A549 (cell line): ENCODE results near the gene ZNF511. TPM values are rescaled to one million over a fixed set of nuclear protein-coding genes. Genes with fewer than 3 reads are reported as not detected.

Experiments used
- ATAC-seq, 2 experiments: fragments of 200-7000 bp in 1 of 2; fragments of >200 bp in 1 of 2; cut with Nextera tagmentation in 1 of 2; cut with Tn5 transposase in 1 of 2; 3 replicates each; pipeline versions ENCODE4 v1.8.0 to v1.9.1; 2018 to 2020; ENCODE audit warnings: mild to moderate bottlenecking in 1 of 2, moderate library complexity in 1 of 2
- CTCF ChIA-PET: fragments of 300-600 bp; sonication (Branson Sonifier 250); formaldehyde crosslinking; extraction: SDS; loops from one replicate; lab custom pipeline; 2021; ENCODE audit warnings: antibody characterized with exemption, inconsistent platforms; lab: Yijun Ruan, JAX
- POLR2A ChIA-PET: fragments of 350-600 bp; formaldehyde crosslinking; extraction: SDS; loops from one replicate; lab custom pipeline; 2021; ENCODE audit warnings: antibody characterized with exemption, inconsistent platforms; lab: Yijun Ruan, JAX
- DNase-seq, 2 experiments: peaks; one replicate each; pipeline versions ENCODE4 v3.0.0 to v3.0.0-alpha.2; 2011 to 2016; ENCODE audit warnings: low read depth in 1 of 2, low spot score in 1 of 2
- FAIRE-seq: peaks from 2 replicates; lab custom pipeline; 2011; peaks lifted over from hg19 to GRCh38; lab: Jason Lieb, UNC
- H3K27ac ChIP-seq, 2 experiments: fragments of >200 bp; sonication (Bioruptor Twin); formaldehyde crosslinking; 3 replicates each; pipeline ENCODE4 v1.5.1; 2016 to 2017
- H3K4me1 ChIP-seq: fragments of >200 bp; sonication (Bioruptor Twin); formaldehyde crosslinking; 3 replicates; pipeline ENCODE4 v1.6.1; 2016
- H3K4me2 ChIP-seq: fragments of >200 bp; sonication (Bioruptor Twin); formaldehyde crosslinking; 3 replicates; pipeline ENCODE4 v1.6.1; 2016
- H3K4me3 ChIP-seq: fragments of >200 bp; sonication (Bioruptor Twin); formaldehyde crosslinking; 3 replicates; pipeline ENCODE4 v1.5.1; 2016
- H3K9me3 ChIP-seq: fragments of >200 bp; sonication (Bioruptor Twin); formaldehyde crosslinking; 3 replicates; pipeline ENCODE4 v1.6.1; 2016
- ATOH8 ChIP-seq: fragments of 250-450 bp; sonication (Bioruptor Pico); IDR thresholded peaks from 2 replicates; pipeline ENCODE4 v1.5.0; 2020; ENCODE audit warnings: low read depth, mild to moderate bottlenecking, moderate library complexity
- E2F6 ChIP-seq: IDR thresholded peaks from 2 replicates; pipeline ENCODE4 v1.6.1; 2012; ENCODE audit warnings: low read depth, borderline replicate concordance
- HDAC2 ChIP-seq: fragments of 200-600 bp; sonication (generic); IDR thresholded peaks from 2 replicates; pipeline ENCODE4 v1.6.1; 2016
- HMGXB4 ChIP-seq: fragments of 250-450 bp; sonication (Bioruptor Pico); IDR thresholded peaks from 2 replicates; pipeline ENCODE4 v1.5.0; 2021; ENCODE audit warnings: mild to moderate bottlenecking, moderate library complexity, borderline replicate concordance
- HOXB5 ChIP-seq: fragments of 250-450 bp; sonication (Bioruptor Pico); IDR thresholded peaks from 2 replicates; pipeline ENCODE4 v1.5.0; 2020; ENCODE audit warnings: mild to moderate bottlenecking, moderate library complexity
- JUN ChIP-seq, 2 experiments: fragments of >200 bp; sonication (Bioruptor Twin); formaldehyde crosslinking; IDR thresholded peaks; 2 replicates in 1 of 2; 3 replicates in 1 of 2; pipeline ENCODE4 v1.6.1; 2016 to 2017
- JUNB ChIP-seq: fragments of >200 bp; sonication (Bioruptor Twin); formaldehyde crosslinking; IDR thresholded peaks from 2 replicates; pipeline ENCODE4 v1.6.1; 2016
- MAX ChIP-seq: IDR thresholded peaks from 2 replicates; pipeline ENCODE4 v1.6.1; 2012
- MAZ ChIP-seq: fragments of 150-350 bp; IDR thresholded peaks from 2 replicates; pipeline ENCODE4 v1.6.1; 2014; ENCODE audit warnings: antibody characterized with exemption, low read depth, low read length, borderline replicate concordance
- MYC ChIP-seq: IDR thresholded peaks from 2 replicates; pipeline ENCODE4 v1.6.1; 2012; ENCODE audit warnings: mild to moderate bottlenecking, inconsistent platforms, low read length, improper control_type of control experiment, borderline replicate concordance
- PBX3 ChIP-seq: IDR thresholded peaks from 2 replicates; pipeline ENCODE4 v1.6.1; 2012
- PHF8 ChIP-seq: fragments of 200-600 bp; sonication (generic); IDR thresholded peaks from 2 replicates; pipeline ENCODE4 v1.6.1; 2016; ENCODE audit warnings: low read depth, mild to moderate bottlenecking, antibody characterized with exemption, moderate library complexity, borderline replicate concordance
- POLR2A ChIP-seq: IDR thresholded peaks from 2 replicates; pipeline ENCODE4 v1.6.1; 2012; ENCODE audit warnings: mild to moderate bottlenecking, low read length
- POLR2AphosphoS2 ChIP-seq: conservative IDR thresholded peaks from 2 replicates; pipeline ENCODE4 v1.6.1; 2012; ENCODE audit warnings: low read length, improper control_type of control experiment, inconsistent platforms
- RARB ChIP-seq: fragments of 250-450 bp; sonication (Bioruptor Pico); IDR thresholded peaks from 2 replicates; pipeline ENCODE4 v1.8.0; 2021; ENCODE audit warnings: mild to moderate bottlenecking, moderate library complexity
- ZFP36 ChIP-seq: fragments of 450-650 bp; IDR thresholded peaks from 2 replicates; pipeline ENCODE4 v1.6.1; 2014; ENCODE audit warnings: borderline replicate concordance; ENCODE audit not compliant: partially characterized antibody
- WGBS: methylation state at CpG from one replicate; pipeline ENCODE4 v1.1.6; 2017; ENCODE audit errors: missing lambda C conversion rate; 5-methylcytosine and 5-hydroxymethylcytosine counted together
- polyA plus RNA-seq, 4 experiments: library from polyadenylated mRNA; depleted of rRNA in 3 of 4; stranded (reverse); fragments of >200 nt; fragmentation: RNase III in 1 of 4; extraction: RNeasy Plus Mini Kit Qiagen cat#74134 plus additional on column Dnase treatment in 1 of 4; gene quantifications; 2 replicates in 3 of 4; 3 replicates in 1 of 4; pipeline ENCODE4 v1.2.3, GENCODE V29; 2011 to 2017
- TF ChIP-seq, protein P1 (sequence below): fragments of 450-650 bp; IDR thresholded peaks from 2 replicates; pipeline ENCODE4 v1.6.1; 2014; ENCODE audit warnings: antibody characterized with exemption

Gene ZNF511
- polyA plus RNA-seq, 2 of the 4 experiments (the other 2 are of a cell fraction) = 40.2 to 43.6 TPM

- no peak for ATAC-seq
- FAIRE-seq = no peak
These were observed 49.1 kb upstream of the ZNF511 start for GRCh38 chr10:133259602-133259989.

GRCh38 chr10:133260895-133261725 is 47.6 kb upstream of the ZNF511 start:
- ATAC-seq = peak; percentile 39 to 65
- peak; percentile 60 to 73 for DNase-seq
- no peaks in the 10 kb centered on the region for H3K9me3 ChIP-seq
- WGBS = 57% methylated on average over 15 of the region's 50 CpGs
- ChIA-PET POLR2A (no interaction called here), CTCF (interaction anchor here (1.6 kb wide), 1 partner anchor 68 kb away, joined by 5 read pairs; no protein-coding TSS in a partner anchor)
- H3K27ac ChIP-seq = peak overlapping the region; percentile 99
- H3K4me2 ChIP-seq = peak overlapping the region; percentile 94
- FAIRE-seq = no peak
- no peak for TF ChIP-seq PBX3
- peak; percentile 71 for TF ChIP-seq MAX
- peak; percentile 39 for TF ChIP-seq POLR2A
- TF ChIP-seq MYC = peak; percentile 23; the same call in 1 of the 2 replicates
- TF ChIP-seq, all 56 proteins: peak for 3
- Histone ChIP-seq H3K4me3 (peak overlapping the region; percentile 89), H3K4me1 (peaks cover 61% of the 10 kb centered on the region)

More at GRCh38 chr10:133259602-133259989, 49.1 kb upstream of the ZNF511 start:
- DNase-seq = no peak
- Histone ChIP-seq H3K4me3 (no peak overlapping the region), H3K4me2 (peak overlapping the region; percentile 78), H3K9me3 (no peaks in the 10 kb centered on the region), H3K4me1 (peaks cover 48% of the 10 kb centered on the region), H3K27ac (peak overlapping the region; percentile 80 to 91)
- TF ChIP-seq JUN (IDR thresholded peaks at IDR 0.05) (0 out of 5 replicates have a peak, but pooled peaks of 1 of the 2 experiments have one; percentile 10), POLR2A (no peak), ZFP36 (no peak)
- 82% methylated on average over 12 of the region's 12 CpGs for WGBS
- POLR2A ChIA-PET = interaction anchor here (1.1 kb wide), 1 partner anchor 48 kb away, joined by 3 read pairs; no protein-coding TSS in a partner anchor
- CTCF ChIA-PET = interaction anchor here (0.6 to 4.0 kb wide), 9 partner anchors 14 to 116 kb away, joined by 3 to 22 read pairs (median 4); no protein-coding TSS in a partner anchor

DNA sequence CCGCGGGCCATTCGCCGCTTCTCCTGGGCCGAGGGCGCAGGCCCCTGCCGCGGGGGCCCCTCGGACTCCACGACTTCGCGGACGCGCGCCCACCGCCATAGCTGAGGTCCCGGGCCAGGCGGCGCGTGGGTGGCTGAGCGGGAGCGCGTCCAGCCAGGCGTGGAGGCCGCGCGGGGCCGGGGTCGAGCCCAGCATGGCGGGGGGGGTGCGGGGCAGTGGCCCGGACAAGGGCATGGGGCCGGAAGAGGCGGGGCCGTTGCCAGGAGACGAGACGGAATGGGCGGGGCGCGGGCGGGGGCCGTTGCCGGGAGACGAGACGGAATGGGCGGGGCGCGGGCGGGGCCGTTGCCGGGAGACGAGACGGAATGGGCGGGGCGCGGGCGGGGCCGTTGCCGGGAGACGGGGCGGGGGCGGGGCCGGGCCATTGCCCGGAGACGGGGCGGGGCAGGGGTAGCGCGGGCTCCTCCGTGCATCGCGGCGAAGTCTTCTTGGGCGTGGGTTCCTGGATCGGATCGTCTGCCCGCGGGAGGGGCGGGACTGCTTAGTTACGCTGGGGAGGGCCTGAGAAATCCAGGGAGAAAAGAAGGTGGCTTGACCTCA is 46.9 kb upstream of the ZNF511 start:
- CTCF ChIA-PET = interaction anchor here (0.9 kb wide), 1 partner anchor 118 kb away, joined by 3 read pairs; no protein-coding TSS in a partner anchor
- Histone ChIP-seq H3K9me3 (no peaks in the 10 kb centered on the region), H3K27ac (peak overlapping the region; percentile 99), H3K4me3 (peak overlapping the region; percentile 89), H3K4me2 (peak overlapping the region; percentile 94), H3K4me1 (peaks cover 61% of the 10 kb centered on the region)
- DNase-seq (peak; percentile 70 to 75), FAIRE-seq (no peak), ATAC-seq (peak; percentile 21 to 37; a peak in 5 of 6 replicates)
- 3% methylated on average over 7 of the region's 79 CpGs for WGBS
- POLR2A ChIA-PET = no interaction called here
- TF ChIP-seq PHF8 = peak; percentile 69; the same call in 1 of the 2 replicates
- TF ChIP-seq MYC = no peak
- TF ChIP-seq JUN (IDR thresholded peaks at IDR 0.05) = peak; percentile 72 to 76; a peak in 3 of 5 replicates
- peak; percentile 65 for TF ChIP-seq POLR2A
- TF ChIP-seq E2F6 = 0 out of 2 replicates have a peak, but pooled peaks have one; percentile 55
- no peak for TF ChIP-seq POLR2AphosphoS2

- DNase-seq (no peak), ATAC-seq (no peak), FAIRE-seq (no peak)
- H3K4me2 ChIP-seq = peak overlapping the region; percentile 72
- no peak overlapping the region for H3K4me3 ChIP-seq
- H3K27ac ChIP-seq = no peak overlapping the region
- WGBS = 84% methylated on average over 12 of the region's 14 CpGs
- H3K9me3 ChIP-seq = no peaks in the 10 kb centered on the region
- POLR2A ChIA-PET = no interaction called here
- peaks cover 56% of the 10 kb centered on the region for H3K4me1 ChIP-seq
- TF ChIP-seq HDAC2 (no peak), JUNB (no peak), HMGXB4 (no peak), RARB (CRISPR knock-in tag) (no peak), HOXB5 (CRISPR knock-in tag) (no peak), MAZ (no peak), ATOH8 (no peak)
- TF ChIP-seq, protein P1, sequence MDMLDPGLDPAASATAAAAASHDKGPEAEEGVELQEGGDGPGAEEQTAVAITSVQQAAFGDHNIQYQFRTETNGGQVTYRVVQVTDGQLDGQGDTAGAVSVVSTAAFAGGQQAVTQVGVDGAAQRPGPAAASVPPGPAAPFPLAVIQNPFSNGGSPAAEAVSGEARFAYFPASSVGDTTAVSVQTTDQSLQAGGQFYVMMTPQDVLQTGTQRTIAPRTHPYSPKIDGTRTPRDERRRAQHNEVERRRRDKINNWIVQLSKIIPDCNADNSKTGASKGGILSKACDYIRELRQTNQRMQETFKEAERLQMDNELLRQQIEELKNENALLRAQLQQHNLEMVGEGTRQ = no peak
- CTCF ChIA-PET = interaction anchor here (0.7 to 2.9 kb wide), 5 partner anchors 8 to 119 kb away, joined by 3 to 9 read pairs (median 5); no protein-coding TSS in a partner anchor
These were observed 46.0 kb upstream of the ZNF511 start for GRCh38 chr10:133262696-133263095.
